ENCODE data around the gene SYNE3.

- TF ChIP-seq CTCF (IDR thresholded peaks at IDR 0.05 in 8 of 11, conservative IDR thresholded peaks at IDR 0.05 in 3 of 11) (no peak), POLR2AphosphoS5 (IDR thresholded peaks at IDR 0.05) (no peak)
Measured at GRCh38 chr14:95491936-95492608, 24.4 kb downstream of the SYNE3 start.

Data from spleen (tissue), 7 donors.